ENCODE data around the gene SAMD10.
"Not testable (repeated sequence)": the region's sequence is repeated elsewhere in the genome, so short reads cannot be mapped to it uniquely, and the experiment has no call there.

SAMD10 gene

GRCh38 chr20:63961664-63962425, 17.6 kb downstream of the SAMD10 start:
- Histone ChIP-seq H3K27me3 (ENCODE audit: control insufficient read depth, insufficient read depth, low read length) (no peaks in the 10 kb centered on the region), H3K4me1 (ENCODE audit: control insufficient read depth, insufficient read depth, low read length) (peaks cover 2% of the 10 kb centered on the region), H3K9ac (ENCODE audit: low read length) (no peak overlapping the region), H3K4me3 (ENCODE audit: low read length) (no peak overlapping the region), H3K27ac (ENCODE audit: low read depth, low read length) (no peak overlapping the region), H3K36me3 (ENCODE audit: control insufficient read depth, insufficient read depth, low read length) (no peaks in the 10 kb centered on the region)

DNA sequence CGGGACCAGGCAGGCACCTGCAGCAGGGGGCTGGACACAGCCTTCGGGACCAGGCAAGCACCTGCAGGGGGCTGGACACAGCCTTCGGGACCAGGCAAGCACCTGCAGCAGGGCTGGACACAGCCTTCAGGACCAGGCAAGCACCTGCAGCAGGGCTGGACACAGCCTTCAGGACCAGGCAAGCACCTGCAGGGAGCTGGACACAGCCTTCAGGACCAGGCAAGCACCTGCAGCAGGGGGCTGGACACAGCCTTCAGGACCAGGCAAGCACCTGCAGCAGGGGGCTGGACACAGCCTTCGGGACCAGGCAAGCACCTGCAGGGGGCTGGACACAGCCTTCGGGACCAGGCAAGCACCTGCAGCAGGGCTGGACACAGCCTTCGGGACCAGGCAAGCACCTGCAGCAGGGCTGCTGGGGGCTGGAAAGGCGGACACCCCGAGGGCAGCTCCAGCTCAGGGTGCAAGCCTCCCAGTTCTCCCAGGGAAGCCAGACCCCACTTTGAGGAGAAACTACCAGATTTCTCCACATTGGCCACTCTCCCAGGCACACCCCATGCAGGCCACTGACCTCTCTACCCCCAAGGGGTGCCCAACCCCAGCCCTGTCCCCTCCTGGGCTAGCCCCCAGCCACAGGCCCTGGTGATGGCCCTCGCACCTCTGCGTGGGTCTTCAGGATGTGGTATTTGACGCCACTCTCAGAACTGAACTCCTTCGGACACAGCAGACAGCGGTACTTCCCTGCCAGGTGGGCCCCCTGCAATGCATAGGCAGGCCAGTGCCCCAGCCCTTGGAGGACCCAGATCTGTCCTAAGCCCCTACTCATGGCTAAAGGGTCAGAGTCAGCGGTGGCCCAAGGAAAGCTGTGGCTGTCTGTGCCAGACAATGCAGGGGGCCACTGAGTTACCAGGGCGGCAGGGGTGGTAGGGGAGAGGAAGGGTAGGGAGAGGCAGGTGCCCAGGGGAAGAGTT, 18.5 kb downstream of the SAMD10 start:
- not testable (repeated sequence) for H3K9ac ChIP-seq (ENCODE audit: low read length); H3K4me1 ChIP-seq (ENCODE audit: control insufficient read depth, insufficient read depth, low read length); H3K36me3 ChIP-seq (ENCODE audit: control insufficient read depth, insufficient read depth, low read length); H3K27me3 ChIP-seq (ENCODE audit: control insufficient read depth, insufficient read depth, low read length); H3K4me3 ChIP-seq (ENCODE audit: low read length); H3K27ac ChIP-seq (ENCODE audit: low read depth, low read length)

GRCh38 chr20:63959699-63960075, 19.8 kb downstream of the SAMD10 start:
- Histone ChIP-seq H3K27ac (ENCODE audit: low read depth, low read length) (no peak overlapping the region), H3K4me1 (ENCODE audit: control insufficient read depth, insufficient read depth, low read length) (peaks cover 5% of the 10 kb centered on the region), H3K4me3 (ENCODE audit: low read length) (no peak overlapping the region), H3K36me3 (ENCODE audit: control insufficient read depth, insufficient read depth, low read length) (no peaks in the 10 kb centered on the region), H3K27me3 (ENCODE audit: control insufficient read depth, insufficient read depth, low read length) (no peaks in the 10 kb centered on the region), H3K9ac (ENCODE audit: low read length) (no peak overlapping the region)

GRCh38 chr20:63958964-63959698, 20.3 kb downstream of the SAMD10 start:
- Histone ChIP-seq H3K4me3 (ENCODE audit: low read length) (no peak overlapping the region), H3K27me3 (ENCODE audit: control insufficient read depth, insufficient read depth, low read length) (no peaks in the 10 kb centered on the region), H3K4me1 (ENCODE audit: control insufficient read depth, insufficient read depth, low read length) (peaks cover 11% of the 10 kb centered on the region), H3K9ac (ENCODE audit: low read length) (no peak overlapping the region), H3K36me3 (ENCODE audit: control insufficient read depth, insufficient read depth, low read length) (no peaks in the 10 kb centered on the region), H3K27ac (ENCODE audit: low read depth, low read length) (no peak overlapping the region)

DNA sequence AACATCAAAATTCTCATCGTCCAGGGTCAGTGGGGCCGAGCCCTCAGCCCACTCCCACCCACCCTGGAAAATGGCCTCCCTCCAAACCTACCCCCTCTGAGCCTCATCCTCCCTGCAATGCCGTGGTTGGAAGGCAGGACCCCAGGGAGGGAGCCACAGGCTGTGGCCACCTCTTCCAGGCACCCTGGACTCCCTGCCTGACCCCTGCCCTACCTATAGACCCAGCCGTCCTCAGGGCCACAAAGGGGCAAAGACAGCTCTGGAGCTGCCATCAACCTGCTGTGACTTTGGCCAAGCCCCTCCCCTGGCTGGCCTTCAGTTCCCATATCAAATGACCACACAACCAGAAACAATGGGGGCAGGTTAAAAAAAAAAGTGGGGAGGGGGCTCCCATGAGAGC, 21.0 kb downstream of the SAMD10 start:
- Histone ChIP-seq H3K27me3 (ENCODE audit: control insufficient read depth, insufficient read depth, low read length) (no peaks in the 10 kb centered on the region), H3K9ac (ENCODE audit: low read length) (no peak overlapping the region), H3K4me3 (ENCODE audit: low read length) (no peak overlapping the region), H3K36me3 (ENCODE audit: control insufficient read depth, insufficient read depth, low read length) (no peaks in the 10 kb centered on the region), H3K27ac (ENCODE audit: low read depth, low read length) (no peak overlapping the region), H3K4me1 (ENCODE audit: control insufficient read depth, insufficient read depth, low read length) (peaks cover 16% of the 10 kb centered on the region)

DNA sequence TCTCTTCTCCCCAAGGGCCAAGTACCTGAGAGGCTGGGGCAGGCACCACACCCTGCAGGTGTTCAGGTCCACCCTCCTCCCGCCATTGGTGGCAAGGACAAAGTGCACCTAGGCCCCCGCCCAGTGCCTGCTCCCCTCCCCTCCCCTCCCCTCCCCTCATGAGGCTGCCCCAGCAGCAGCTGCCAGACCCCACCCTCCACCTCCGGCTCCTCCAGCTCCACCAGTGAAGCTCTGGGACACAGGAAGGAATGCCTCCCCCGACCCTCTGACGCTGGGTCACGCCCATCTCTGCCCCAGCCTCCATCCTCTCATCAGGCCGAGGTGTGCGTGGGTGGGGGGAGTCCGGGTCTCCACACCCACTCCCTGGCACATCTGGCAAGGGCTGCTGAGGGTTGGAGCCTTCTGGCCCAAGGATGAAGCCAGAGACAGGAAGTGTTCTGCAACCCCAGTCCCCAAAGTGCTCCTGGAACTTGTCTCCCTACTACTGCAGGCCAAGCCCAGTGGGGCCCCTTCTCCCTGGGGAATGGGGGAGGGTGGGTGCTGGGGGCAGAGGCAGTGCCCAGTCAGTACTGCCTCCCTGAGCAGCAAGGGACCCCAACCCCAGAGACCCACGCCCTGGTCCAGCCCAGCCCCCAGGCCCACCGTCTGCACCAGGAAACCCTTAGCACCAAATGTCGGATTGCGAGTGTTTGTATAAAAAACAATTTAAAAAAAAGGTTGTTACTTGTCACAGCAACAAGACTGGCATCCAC, 21.6 kb downstream of the SAMD10 start:
- H3K4me1 ChIP-seq (ENCODE audit: control insufficient read depth, insufficient read depth, low read length), result peaks cover 16% of the 10 kb centered on the region
- H3K4me3 ChIP-seq (ENCODE audit: low read length), result peak overlapping the region; percentile 71
- H3K36me3 ChIP-seq (ENCODE audit: control insufficient read depth, insufficient read depth, low read length), result no peaks in the 10 kb centered on the region
- no peak overlapping the region for H3K9ac ChIP-seq (ENCODE audit: low read length)
- H3K27me3 ChIP-seq (ENCODE audit: control insufficient read depth, insufficient read depth, low read length), result no peaks in the 10 kb centered on the region
- H3K27ac ChIP-seq (ENCODE audit: low read depth, low read length), result peak overlapping the region; percentile 51

- Histone ChIP-seq H3K4me1 (ENCODE audit: control insufficient read depth, insufficient read depth, low read length) (peaks cover 22% of the 10 kb centered on the region), H3K9ac (ENCODE audit: low read length) (peak overlapping the region; percentile 1)
Measured at GRCh38 chr20:63957004-63957689, 22.3 kb downstream of the SAMD10 start.

GRCh38 chr20:63956664-63957003, 22.8 kb downstream of the SAMD10 start:
- peak overlapping the region; percentile 56 for H3K27ac ChIP-seq (ENCODE audit: low read depth, low read length)
- H3K36me3 ChIP-seq (ENCODE audit: control insufficient read depth, insufficient read depth, low read length), result no peaks in the 10 kb centered on the region
- no peaks in the 10 kb centered on the region for H3K27me3 ChIP-seq (ENCODE audit: control insufficient read depth, insufficient read depth, low read length)
- H3K9ac ChIP-seq (ENCODE audit: low read length), result peak overlapping the region; percentile 1
- peak overlapping the region; percentile 71 for H3K4me3 ChIP-seq (ENCODE audit: low read length)
- H3K4me1 ChIP-seq (ENCODE audit: control insufficient read depth, insufficient read depth, low read length), result peaks cover 27% of the 10 kb centered on the region

More at GRCh38 chr20:63957004-63957689, 22.3 kb downstream of the SAMD10 start:
- Histone ChIP-seq H3K27ac (ENCODE audit: low read depth, low read length) (peak overlapping the region; percentile 56), H3K4me3 (ENCODE audit: low read length) (peak overlapping the region; percentile 71), H3K36me3 (ENCODE audit: control insufficient read depth, insufficient read depth, low read length) (no peaks in the 10 kb centered on the region), H3K27me3 (ENCODE audit: control insufficient read depth, insufficient read depth, low read length) (no peaks in the 10 kb centered on the region)

DNA sequence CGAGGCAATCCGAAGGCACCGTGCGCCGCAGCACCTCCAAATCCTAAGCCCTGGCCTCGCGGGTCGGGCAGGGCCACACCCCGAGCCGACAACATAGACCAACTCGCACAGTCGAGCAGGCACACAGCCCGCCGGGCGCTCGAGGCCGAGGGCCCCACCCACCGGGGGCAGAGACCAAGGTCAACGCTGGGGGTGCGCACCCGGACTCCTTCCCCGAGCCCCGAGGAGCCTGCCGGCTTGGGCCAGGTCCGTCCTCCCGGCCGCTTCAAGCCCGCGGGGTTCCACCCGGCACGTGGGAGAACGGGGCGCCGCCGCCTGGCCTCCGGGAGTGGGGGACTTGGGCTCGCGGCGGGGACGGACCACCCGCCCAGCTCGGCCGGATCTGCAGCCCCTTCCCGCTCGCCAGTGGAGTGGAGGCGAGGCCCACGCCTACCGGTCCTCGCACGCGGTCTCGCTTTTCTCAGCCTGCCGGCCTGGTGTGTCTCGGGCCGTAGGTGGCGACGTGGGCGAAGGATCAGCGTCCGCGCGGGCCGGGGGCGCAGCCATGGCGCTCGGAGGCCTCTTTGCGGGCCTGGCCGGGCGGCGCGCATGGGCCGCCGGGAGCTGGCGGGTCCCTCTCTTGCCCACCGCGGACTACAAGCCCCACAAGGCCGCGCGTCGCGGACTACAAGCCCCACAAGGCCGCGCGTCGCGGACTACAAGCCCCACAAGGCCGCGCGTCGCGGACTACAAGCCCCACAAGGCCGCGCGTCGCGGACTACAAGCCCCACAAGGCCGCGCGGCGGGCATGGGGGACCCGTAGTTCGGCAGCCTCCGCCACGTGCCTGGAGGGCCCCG, 23.4 kb downstream of the SAMD10 start, which contains the start of gene UCKL1:
UCKL1 (minus strand) TSS at position 590 of the 837 bp plus-strand sequence; CDS start at position 546, 44 bp downstream.
- peak within 1 kb of the TSS; percentile 97 for H3K4me3 ChIP-seq (ENCODE audit: low read length)
- no peaks in the 10 kb centered on the region for H3K36me3 ChIP-seq (ENCODE audit: control insufficient read depth, insufficient read depth, low read length)
- peak within 1 kb of the TSS; percentile 77 for H3K9ac ChIP-seq (ENCODE audit: low read length)
- peak within 1 kb of the TSS; percentile 97 for H3K27ac ChIP-seq (ENCODE audit: low read depth, low read length)
- H3K4me1 ChIP-seq (ENCODE audit: control insufficient read depth, insufficient read depth, low read length), result peaks cover 30% of the 10 kb centered on the region
- no peaks in the 10 kb centered on the region for H3K27me3 ChIP-seq (ENCODE audit: control insufficient read depth, insufficient read depth, low read length)

- H3K27me3 ChIP-seq (ENCODE audit: control insufficient read depth, insufficient read depth, low read length), result no peaks in the 10 kb centered on the region
- peak overlapping the region; percentile 77 for H3K9ac ChIP-seq (ENCODE audit: low read length)
- H3K36me3 ChIP-seq (ENCODE audit: control insufficient read depth, insufficient read depth, low read length), result no peaks in the 10 kb centered on the region
- H3K27ac ChIP-seq (ENCODE audit: low read depth, low read length), result peak overlapping the region; percentile 97
- H3K4me3 ChIP-seq (ENCODE audit: low read length), result peak overlapping the region; percentile 97
- peaks cover 37% of the 10 kb centered on the region for H3K4me1 ChIP-seq (ENCODE audit: control insufficient read depth, insufficient read depth, low read length)
Measured at GRCh38 chr20:63955281-63955826, 24.1 kb downstream of the SAMD10 start.

Measured in rectal smooth muscle tissue (tissue), 1 donor.